ENCODE data around the gene D2HGDH. TPM values are rescaled to one million over a fixed set of nuclear protein-coding genes. Genes with fewer than 3 reads are reported as not detected.

D2HGDH gene
- total and polyA plus RNA-seq, 2 experiments from 2014 or later: 3.7 to 17.3 TPM

- Histone ChIP-seq H3K27me3 (ENCODE audit: insufficient read depth) (no peaks in the 10 kb centered on the region), H3K36me3 (ENCODE audit: insufficient read depth) (no peaks in the 10 kb centered on the region), H3F3A (replicated peaks; ENCODE audit: low read depth) (0 out of 2 replicates have a peak, but pooled peaks cover 7% of the 10 kb centered on the region), H3K4me1 (ENCODE audit: insufficient read depth) (no peaks in the 10 kb centered on the region; the same call in 1 of the 2 replicates), H2AFZ (no peak overlapping the region), H3K9me2 (ENCODE audit: insufficient read depth) (no peaks in the 10 kb centered on the region), H3K4me2 (no peak overlapping the region), H3K79me2 (replicated peaks; ENCODE audit: insufficient read depth) (no peaks in the 10 kb centered on the region), H3K4me3 (no peak overlapping the region), H4K20me1 (replicated peaks; ENCODE audit: insufficient read depth) (no peaks in the 10 kb centered on the region; the same call in 1 of the 2 replicates), H3K27ac (ENCODE audit: low read depth) (no peak overlapping the region)
- no peak for ATAC-seq
- no peaks in the 10 kb centered on the region for H3K4me1 Mint-ChIP-seq
- H3K27me3 Mint-ChIP-seq (ENCODE audit: insufficient read depth, low read depth, poor library complexity): peaks cover 14% of the 10 kb centered on the region
- DNase-seq (ENCODE audit: low spot score): no peak
- H3K36me3 Mint-ChIP-seq (ENCODE audit: low read depth): peaks cover 6% of the 10 kb centered on the region; the same call in 2 of the 3 replicates
- TF ChIP-seq EZH2 (IDR thresholded peaks at IDR 0.05; ENCODE audit: low read depth, unreplicated experiment): no peak
- TF ChIP-seq CREB1 (CRISPR knock-in tag; IDR thresholded peaks at IDR 0.05; ENCODE audit: low read depth): no peak
- TF ChIP-seq ZNF331 (CRISPR knock-in tag; IDR thresholded peaks at IDR 0.05; ENCODE audit: low read depth): no peak
- TF ChIP-seq, protein P1, sequence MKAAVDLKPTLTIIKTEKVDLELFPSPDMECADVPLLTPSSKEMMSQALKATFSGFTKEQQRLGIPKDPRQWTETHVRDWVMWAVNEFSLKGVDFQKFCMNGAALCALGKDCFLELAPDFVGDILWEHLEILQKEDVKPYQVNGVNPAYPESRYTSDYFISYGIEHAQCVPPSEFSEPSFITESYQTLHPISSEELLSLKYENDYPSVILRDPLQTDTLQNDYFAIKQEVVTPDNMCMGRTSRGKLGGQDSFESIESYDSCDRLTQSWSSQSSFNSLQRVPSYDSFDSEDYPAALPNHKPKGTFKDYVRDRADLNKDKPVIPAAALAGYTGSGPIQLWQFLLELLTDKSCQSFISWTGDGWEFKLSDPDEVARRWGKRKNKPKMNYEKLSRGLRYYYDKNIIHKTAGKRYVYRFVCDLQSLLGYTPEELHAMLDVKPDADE (IDR thresholded peaks at IDR 0.05): no peak
- no peak for TF ChIP-seq EZH2phosphoT487 (IDR thresholded peaks at IDR 0.05; ENCODE audit: unreplicated experiment)
- TF ChIP-seq CTCF (conservative IDR thresholded peaks at IDR 0.05; ENCODE audit: low read depth in 2 of 2): no peak
- no peak for TF ChIP-seq STAT1 (IDR thresholded peaks at IDR 0.05; ENCODE audit: unreplicated experiment)
- H3K4me3 Mint-ChIP-seq: no peak overlapping the region
- H3K27ac Mint-ChIP-seq: no peak overlapping the region
- H3K9me3 Mint-ChIP-seq: no peaks in the 10 kb centered on the region; the same call in 2 of the 3 replicates
Observed at GRCh38 chr2:241729868-241730267, 4.6 kb upstream of the D2HGDH start.

DNA sequence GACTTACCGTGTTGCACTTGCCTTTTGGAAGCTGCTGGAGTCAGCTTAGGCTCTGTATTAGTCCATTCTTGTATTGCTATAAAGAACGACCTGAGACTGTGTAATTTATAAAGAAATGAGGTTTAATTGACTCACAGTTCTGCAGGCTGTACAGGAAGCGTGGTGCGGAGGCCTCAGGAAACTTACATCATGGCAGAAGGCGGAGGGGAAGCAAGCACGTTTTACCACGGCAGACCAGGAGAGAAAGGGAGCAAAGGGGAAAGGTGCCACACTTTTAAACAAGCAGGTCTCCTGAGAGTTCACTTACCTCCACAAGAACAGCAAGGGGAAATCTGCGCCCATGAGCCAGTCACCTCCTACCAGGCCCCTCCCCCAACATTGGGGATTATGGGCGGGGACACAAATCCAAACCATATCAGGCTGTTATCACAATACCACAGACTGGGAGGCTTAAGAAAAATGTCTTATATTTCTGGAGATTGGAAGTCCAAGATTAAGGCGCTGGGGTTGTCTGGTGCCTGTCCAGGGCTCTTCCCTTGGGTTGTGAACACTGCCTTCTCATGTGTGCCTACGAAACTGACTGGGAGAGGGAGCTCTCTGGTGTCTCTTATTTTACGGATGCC is 3.6 kb upstream of the D2HGDH start:
- Histone ChIP-seq H2AFZ (no peak overlapping the region), H3K79me2 (replicated peaks; ENCODE audit: insufficient read depth) (no peaks in the 10 kb centered on the region), H3K36me3 (ENCODE audit: insufficient read depth) (no peaks in the 10 kb centered on the region), H3K27ac (ENCODE audit: low read depth) (no peak overlapping the region), H4K20me1 (replicated peaks; ENCODE audit: insufficient read depth) (no peaks in the 10 kb centered on the region), H3K9me2 (ENCODE audit: insufficient read depth) (no peaks in the 10 kb centered on the region), H3K27me3 (ENCODE audit: insufficient read depth) (no peaks in the 10 kb centered on the region), H3K4me3 (no peak overlapping the region), H3K4me2 (no peak overlapping the region), H3K4me1 (ENCODE audit: insufficient read depth) (no peaks in the 10 kb centered on the region; the same call in 1 of the 2 replicates), H3F3A (replicated peaks; ENCODE audit: low read depth) (0 out of 2 replicates have a peak, but pooled peaks cover 7% of the 10 kb centered on the region)
- H3K27me3 Mint-ChIP-seq (ENCODE audit: insufficient read depth, low read depth, poor library complexity): peaks cover 19% of the 10 kb centered on the region
- DNase-seq (ENCODE audit: low spot score): no peak
- H3K4me1 Mint-ChIP-seq: no peaks in the 10 kb centered on the region
- no peak for ATAC-seq
- H3K36me3 Mint-ChIP-seq (ENCODE audit: low read depth): peaks cover under 1% of the 10 kb centered on the region; the same call in 1 of the 3 replicates
- H3K9me3 Mint-ChIP-seq: no peaks in the 10 kb centered on the region; the same call in 2 of the 3 replicates
- H3K27ac Mint-ChIP-seq: no peak overlapping the region; the same call in 1 of the 2 replicates
- no peak overlapping the region for H3K4me3 Mint-ChIP-seq
- TF ChIP-seq STAT1 (IDR thresholded peaks at IDR 0.05; ENCODE audit: unreplicated experiment): no peak
- no peak for TF ChIP-seq ZNF462 (CRISPR knock-in tag; IDR thresholded peaks at IDR 0.05)
- TF ChIP-seq, protein P1 (IDR thresholded peaks at IDR 0.05): no peak
- no peak for TF ChIP-seq NANOG (IDR thresholded peaks at IDR 0.05; ENCODE audit: borderline replicate concordance)
